ENCODE data around the gene TGM1.

The TGM1 gene

GRCh38 chr14:24289649-24290280 lies 26.8 kb upstream of the TGM1 start:
- no peaks in the 10 kb centered on the region for H3K4me1 ChIP-seq (ENCODE audit: insufficient read depth, low read length, poor library complexity, severe bottlenecking)
- no peak overlapping the region for H3K9ac ChIP-seq (ENCODE audit: low read depth, low read length, poor library complexity, severe bottlenecking)
- H3K9me2 ChIP-seq (replicated peaks; ENCODE audit: low read depth, low read length), result no peaks in the 10 kb centered on the region
- no peak overlapping the region for H2AFZ ChIP-seq (ENCODE audit: low read length)
- H3K4me3 ChIP-seq (ENCODE audit: low read length, poor library complexity, severe bottlenecking), result no peak overlapping the region
- no peaks in the 10 kb centered on the region for H3K79me2 ChIP-seq (ENCODE audit: insufficient read depth, low read length)
- H3F3A ChIP-seq (ENCODE audit: low read depth), result no peaks in the 10 kb centered on the region
- no peaks in the 10 kb centered on the region for H4K20me1 ChIP-seq (ENCODE audit: insufficient read depth, low read length, poor library complexity, severe bottlenecking)
- H3K4me2 ChIP-seq (ENCODE audit: low read depth, low read length, poor library complexity, severe bottlenecking), result no peak overlapping the region
- H3K36me3 ChIP-seq (ENCODE audit: insufficient read depth, low read length), result peaks cover 4% of the 10 kb centered on the region; the same call in 1 of the 2 replicates
- H3K9me3 ChIP-seq (ENCODE audit: insufficient read depth, low read depth, low read length), result no peaks in the 10 kb centered on the region
- TF ChIP-seq EZH2phosphoT487 (IDR thresholded peaks at IDR 0.05; ENCODE audit: borderline replicate concordance) (no peak), CTCF (conservative IDR thresholded peaks at IDR 0.05; ENCODE audit: low read length) (no peak)
- H3K27me3 ChIP-seq (ENCODE audit: insufficient read depth, low read length, poor library complexity, severe bottlenecking), result no peaks in the 10 kb centered on the region

- H3K36me3 ChIP-seq (ENCODE audit: insufficient read depth, low read length), result peaks cover 4% of the 10 kb centered on the region; the same call in 1 of the 2 replicates
- no peaks in the 10 kb centered on the region for H4K20me1 ChIP-seq (ENCODE audit: insufficient read depth, low read length, poor library complexity, severe bottlenecking)
- H3K9me3 ChIP-seq (ENCODE audit: insufficient read depth, low read depth, low read length), result no peaks in the 10 kb centered on the region
- H3K9ac ChIP-seq (ENCODE audit: low read depth, low read length, poor library complexity, severe bottlenecking), result no peak overlapping the region
- no peak overlapping the region for H3K4me3 ChIP-seq (ENCODE audit: low read length, poor library complexity, severe bottlenecking)
- H3K27me3 ChIP-seq (ENCODE audit: insufficient read depth, low read length, poor library complexity, severe bottlenecking), result no peaks in the 10 kb centered on the region
- H3K4me1 ChIP-seq (ENCODE audit: insufficient read depth, low read length, poor library complexity, severe bottlenecking), result no peaks in the 10 kb centered on the region
- H3K79me2 ChIP-seq (ENCODE audit: insufficient read depth, low read length), result no peaks in the 10 kb centered on the region
- H3K9me2 ChIP-seq (replicated peaks; ENCODE audit: low read depth, low read length), result no peaks in the 10 kb centered on the region
- TF ChIP-seq CTCF (conservative IDR thresholded peaks at IDR 0.05; ENCODE audit: low read length) (no peak), EZH2phosphoT487 (IDR thresholded peaks at IDR 0.05; ENCODE audit: borderline replicate concordance) (no peak)
- H3K4me2 ChIP-seq (ENCODE audit: low read depth, low read length, poor library complexity, severe bottlenecking), result no peak overlapping the region
- no peak overlapping the region for H2AFZ ChIP-seq (ENCODE audit: low read length)
- H3F3A ChIP-seq (ENCODE audit: low read depth), result no peaks in the 10 kb centered on the region
Observed at GRCh38 chr14:24286996-24287395, 24.0 kb upstream of the TGM1 start.

GRCh38 chr14:24285351-24285750 lies 22.4 kb upstream of the TGM1 start:
- H3K9me2 ChIP-seq (replicated peaks; ENCODE audit: low read depth, low read length), result no peaks in the 10 kb centered on the region
- no peaks in the 10 kb centered on the region for H3K9me3 ChIP-seq (ENCODE audit: insufficient read depth, low read depth, low read length)
- no peaks in the 10 kb centered on the region for H4K20me1 ChIP-seq (ENCODE audit: insufficient read depth, low read length, poor library complexity, severe bottlenecking)
- H3K27me3 ChIP-seq (ENCODE audit: insufficient read depth, low read length, poor library complexity, severe bottlenecking), result no peaks in the 10 kb centered on the region
- H3K79me2 ChIP-seq (ENCODE audit: insufficient read depth, low read length), result no peaks in the 10 kb centered on the region
- TF ChIP-seq CTCF (conservative IDR thresholded peaks at IDR 0.05; ENCODE audit: low read length), result no peak
- TF ChIP-seq EZH2phosphoT487 (IDR thresholded peaks at IDR 0.05; ENCODE audit: borderline replicate concordance), result no peak
- no peak overlapping the region for H2AFZ ChIP-seq (ENCODE audit: low read length)
- no peak overlapping the region for H3K4me2 ChIP-seq (ENCODE audit: low read depth, low read length, poor library complexity, severe bottlenecking)
- peaks cover 2% of the 10 kb centered on the region; the same call in 1 of the 2 replicates for H3K36me3 ChIP-seq (ENCODE audit: insufficient read depth, low read length)
- no peak overlapping the region for H3K4me3 ChIP-seq (ENCODE audit: low read length, poor library complexity, severe bottlenecking)
- no peak overlapping the region for H3K9ac ChIP-seq (ENCODE audit: low read depth, low read length, poor library complexity, severe bottlenecking)
- H3K4me1 ChIP-seq (ENCODE audit: insufficient read depth, low read length, poor library complexity, severe bottlenecking), result no peaks in the 10 kb centered on the region
- no peaks in the 10 kb centered on the region for H3F3A ChIP-seq (ENCODE audit: low read depth)

Measured in Loucy (cell line).